ENCODE measurements around the gene SCN8A.

The SCN8A gene

GRCh38 chr12:51852404-51853137 lies 261.5 kb downstream of the SCN8A start:
- DNase-seq (ENCODE audit: low spot score) = no peak

- no peak for DNase-seq (ENCODE audit: low spot score)
Measured at GRCh38 chr12:51855586-51856428, 264.8 kb downstream of the SCN8A start.

- DNase-seq (ENCODE audit: low spot score) = no peak
Measured at GRCh38 chr12:51860986-51861385, 270.0 kb downstream of the SCN8A start.

All from RKO (cell line).